Peyer's patch (tissue), 4 donors: ENCODE results near the gene LZTS3.

Experiments
- CTCF ChIP-seq, 6 experiments: fragments of 450-650 bp in 4 of 6; fragments of 200-600 bp in 2 of 6; sonication (generic) in 1 of 6; IDR thresholded peaks; one replicate each; pipeline ENCODE4 v1.5.1; 2017 to 2019; ENCODE audit warnings: antibody characterized with exemption in 6 of 6, mild to moderate bottlenecking in 3 of 6, moderate library complexity in 1 of 6
- POLR2A ChIP-seq, 2 donors: fragments of 450-650 bp; IDR thresholded peaks; one replicate each; pipeline ENCODE4 v1.5.1; 2017; ENCODE audit warnings: antibody characterized with exemption in 2 of 2, mild to moderate bottlenecking in 2 of 2, moderate library complexity in 2 of 2

GRCh38 chr20:3218307-3218988, 45.1 kb upstream of the LZTS3 start:
- TF ChIP-seq CTCF (IDR thresholded peaks at IDR 0.05) (peak; percentile 50 to 91 (median 85)), POLR2A (IDR thresholded peaks at IDR 0.05) (no peak)
